Peyer's patch (tissue), 4 donors: ENCODE results near the gene CHCHD3. TPM values are rescaled to one million over a fixed set of nuclear protein-coding genes. Genes with fewer than 3 reads are reported as not detected.

Source experiments
- DNase-seq, 3 donors: peaks; one replicate each; pipeline ENCODE4 v3.0.0-alpha.2; 2017 to 2019
- H3K27ac ChIP-seq, 4 donors: fragments of 200-600 bp; sonication (generic); one replicate each; pipeline ENCODE4 v1.5.1; 2016 to 2019
- H3K27me3 ChIP-seq, 2 donors: fragments of 200-600 bp; sonication (generic); one replicate each; pipeline ENCODE4 v1.5.1; 2019
- H3K36me3 ChIP-seq, 3 donors: fragments of 200-600 bp; sonication (generic); one replicate each; pipeline ENCODE4 v1.5.1; 2016 to 2019
- H3K4me1 ChIP-seq, 4 donors: fragments of 200-600 bp; sonication (generic); one replicate each; pipeline ENCODE4 v1.5.1; 2016 to 2019
- H3K4me3 ChIP-seq, 4 donors: fragments of 200-600 bp; sonication (generic); 1 replicate in 3 of 4; 2 replicates in 1 of 4; pipeline ENCODE4 v1.5.1; 2016 to 2019; ENCODE audit warnings: mild to moderate bottlenecking in 1 of 4
- H3K9me3 ChIP-seq, 4 donors: fragments of 200-600 bp; sonication (generic); one replicate each; pipeline ENCODE4 v1.5.1; 2016 to 2019; ENCODE audit warnings: mild to moderate bottlenecking in 1 of 4
- POLR2A ChIP-seq, 2 donors: fragments of 450-650 bp; IDR thresholded peaks; one replicate each; pipeline ENCODE4 v1.5.1; 2017; ENCODE audit warnings: antibody characterized with exemption in 2 of 2, mild to moderate bottlenecking in 2 of 2, moderate library complexity in 2 of 2
- total RNA-seq, 4 donors: library from RNA; depleted of rRNA; stranded (reverse); fragments of >200 nt; gene quantifications; one replicate each; pipeline ENCODE4 v1.1.0, GENCODE V29; 2016
- TF ChIP-seq, protein P1 (sequence below), 6 experiments: fragments of 450-650 bp in 4 of 6; fragments of 200-600 bp in 2 of 6; sonication (generic) in 1 of 6; IDR thresholded peaks; one replicate each; pipeline ENCODE4 v1.5.1; 2017 to 2019; ENCODE audit warnings: antibody characterized with exemption in 6 of 6, mild to moderate bottlenecking in 3 of 6, moderate library complexity in 1 of 6

Gene CHCHD3
- total RNA-seq, 4 donors from 2014 or later, result 53.9 to 114 (median 84.0) TPM

DNA sequence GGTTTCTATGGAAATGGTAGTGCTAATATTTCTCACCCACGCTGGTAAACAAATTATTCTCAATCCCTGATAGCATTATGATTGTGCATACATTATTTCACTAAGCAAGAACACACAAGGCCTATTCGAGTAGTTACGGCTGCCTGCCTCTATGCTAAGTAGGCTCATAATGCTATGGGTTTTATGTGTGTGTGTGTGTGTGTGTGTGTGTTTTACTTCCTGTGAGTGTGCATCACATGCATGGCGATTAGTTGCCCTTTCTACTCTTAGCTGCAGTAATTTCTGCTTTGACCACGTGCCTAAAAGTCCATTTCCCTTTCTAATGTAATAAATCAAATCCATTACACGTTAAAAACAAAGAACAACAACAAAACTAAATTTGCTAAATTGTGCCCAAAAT lies 117.0 kb downstream of the CHCHD3 start:
- Histone ChIP-seq H3K27ac (no peak overlapping the region), H3K4me3 (no peak overlapping the region), H3K4me1 (no peaks in the 10 kb centered on the region), H3K27me3 (no peaks in the 10 kb centered on the region), H3K36me3 (no peaks in the 10 kb centered on the region), H3K9me3 (no peaks in the 10 kb centered on the region)
- DNase-seq, result no peak
- TF ChIP-seq, protein P1, sequence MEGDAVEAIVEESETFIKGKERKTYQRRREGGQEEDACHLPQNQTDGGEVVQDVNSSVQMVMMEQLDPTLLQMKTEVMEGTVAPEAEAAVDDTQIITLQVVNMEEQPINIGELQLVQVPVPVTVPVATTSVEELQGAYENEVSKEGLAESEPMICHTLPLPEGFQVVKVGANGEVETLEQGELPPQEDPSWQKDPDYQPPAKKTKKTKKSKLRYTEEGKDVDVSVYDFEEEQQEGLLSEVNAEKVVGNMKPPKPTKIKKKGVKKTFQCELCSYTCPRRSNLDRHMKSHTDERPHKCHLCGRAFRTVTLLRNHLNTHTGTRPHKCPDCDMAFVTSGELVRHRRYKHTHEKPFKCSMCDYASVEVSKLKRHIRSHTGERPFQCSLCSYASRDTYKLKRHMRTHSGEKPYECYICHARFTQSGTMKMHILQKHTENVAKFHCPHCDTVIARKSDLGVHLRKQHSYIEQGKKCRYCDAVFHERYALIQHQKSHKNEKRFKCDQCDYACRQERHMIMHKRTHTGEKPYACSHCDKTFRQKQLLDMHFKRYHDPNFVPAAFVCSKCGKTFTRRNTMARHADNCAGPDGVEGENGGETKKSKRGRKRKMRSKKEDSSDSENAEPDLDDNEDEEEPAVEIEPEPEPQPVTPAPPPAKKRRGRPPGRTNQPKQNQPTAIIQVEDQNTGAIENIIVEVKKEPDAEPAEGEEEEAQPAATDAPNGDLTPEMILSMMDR (IDR thresholded peaks at IDR 0.05), result no peak
- no peak for TF ChIP-seq POLR2A (IDR thresholded peaks at IDR 0.05)

DNA sequence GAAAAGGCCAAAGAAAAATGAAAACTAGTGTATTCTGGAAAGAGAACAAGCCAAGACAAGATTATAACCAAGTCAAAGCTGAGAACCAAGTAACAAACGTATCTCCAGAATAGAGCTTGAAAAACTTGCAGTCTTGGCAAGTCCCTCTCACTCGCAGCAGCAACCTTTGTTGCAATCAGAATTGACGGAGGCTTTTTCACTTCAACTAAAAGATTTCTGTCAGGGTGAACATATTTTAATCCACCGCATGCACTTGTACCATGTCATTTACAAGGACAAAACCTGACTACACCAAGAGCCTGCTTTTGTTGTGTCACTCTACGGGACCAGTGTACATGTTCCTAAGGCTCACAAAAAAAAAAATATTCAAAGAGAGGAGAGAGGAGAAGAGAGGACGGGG lies 122.0 kb downstream of the CHCHD3 start:
- Histone ChIP-seq H3K27me3 (no peaks in the 10 kb centered on the region), H3K36me3 (no peaks in the 10 kb centered on the region), H3K27ac (no peak overlapping the region), H3K4me1 (no peaks in the 10 kb centered on the region), H3K9me3 (no peaks in the 10 kb centered on the region), H3K4me3 (no peak overlapping the region)
- DNase-seq, result no peak
- no peak for TF ChIP-seq POLR2A (IDR thresholded peaks at IDR 0.05)
- TF ChIP-seq, protein P1 (IDR thresholded peaks at IDR 0.05), result no peak

DNA sequence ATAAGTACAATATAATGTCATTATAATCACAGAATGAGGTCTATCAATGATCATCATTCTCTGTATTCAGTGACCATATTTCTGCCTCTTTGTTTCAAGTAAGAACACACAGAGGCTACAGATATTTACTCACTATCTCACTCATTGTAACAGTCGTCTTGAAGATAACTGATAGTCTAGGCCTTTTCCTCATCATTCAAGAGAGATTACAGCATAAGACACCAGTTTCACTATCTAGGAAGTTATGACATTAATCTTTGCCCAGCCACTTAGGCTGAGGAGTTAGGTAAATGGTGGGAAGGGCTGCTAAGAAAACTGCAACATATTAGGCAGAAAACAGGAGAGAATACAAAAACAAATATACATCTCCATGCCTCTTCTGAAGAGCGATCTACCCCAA lies 125.3 kb downstream of the CHCHD3 start:
- Histone ChIP-seq H3K27me3 (no peaks in the 10 kb centered on the region), H3K4me3 (no peak overlapping the region), H3K9me3 (no peaks in the 10 kb centered on the region), H3K27ac (no peak overlapping the region), H3K4me1 (no peaks in the 10 kb centered on the region), H3K36me3 (no peaks in the 10 kb centered on the region)
- TF ChIP-seq, protein P1 (IDR thresholded peaks at IDR 0.05), result no peak
- no peak for TF ChIP-seq POLR2A (IDR thresholded peaks at IDR 0.05)
- DNase-seq, result no peak

DNA sequence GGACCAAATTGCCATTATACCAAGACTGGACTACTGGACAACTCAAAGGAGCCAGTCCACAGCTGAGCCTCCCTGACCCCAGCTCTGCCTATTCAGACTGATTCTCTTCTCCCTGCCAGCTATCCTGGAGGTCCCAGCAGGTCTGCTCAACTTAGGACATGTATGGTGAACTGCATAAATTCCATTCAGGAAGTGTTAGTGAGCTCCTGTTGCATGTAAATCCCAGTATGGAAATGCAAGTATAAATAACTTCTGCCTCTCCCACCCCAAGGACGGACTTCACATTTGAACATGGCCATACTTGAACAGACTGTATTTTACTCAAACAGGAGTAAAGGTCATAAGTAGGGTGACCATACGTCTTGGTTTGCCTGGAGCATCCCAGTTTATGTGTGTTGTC lies 128.4 kb downstream of the CHCHD3 start:
- H3K27ac ChIP-seq, result no peak overlapping the region
- H3K9me3 ChIP-seq, result no peaks in the 10 kb centered on the region
- DNase-seq, result no peak
- no peaks in the 10 kb centered on the region for H3K4me1 ChIP-seq
- no peaks in the 10 kb centered on the region for H3K36me3 ChIP-seq
- H3K27me3 ChIP-seq, result no peaks in the 10 kb centered on the region
- no peak overlapping the region for H3K4me3 ChIP-seq
- no peak for TF ChIP-seq POLR2A (IDR thresholded peaks at IDR 0.05)

DNA sequence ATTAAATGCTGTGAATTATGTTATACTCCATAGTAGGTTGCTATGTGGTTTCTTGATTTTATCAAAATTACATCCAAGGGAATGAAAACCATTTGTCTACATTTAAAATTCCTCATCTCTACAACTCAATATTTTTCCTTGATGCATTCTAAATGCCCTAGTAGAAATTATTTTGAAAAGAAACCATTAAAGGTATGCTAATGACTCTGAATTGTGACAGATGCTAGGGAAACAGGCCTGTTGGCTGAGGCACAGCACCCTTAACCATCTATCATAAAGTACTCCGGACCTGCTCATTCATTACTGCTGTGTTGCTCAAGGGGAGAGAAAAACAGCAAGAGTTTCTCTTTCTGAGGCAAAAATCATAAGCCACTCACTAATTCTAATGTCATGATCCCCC lies 131.2 kb downstream of the CHCHD3 start:
- no peaks in the 10 kb centered on the region for H3K36me3 ChIP-seq
- H3K27ac ChIP-seq, result no peak overlapping the region
- no peak overlapping the region for H3K4me3 ChIP-seq
- H3K9me3 ChIP-seq, result no peaks in the 10 kb centered on the region
- TF ChIP-seq POLR2A (IDR thresholded peaks at IDR 0.05), result no peak
- TF ChIP-seq, protein P1 (IDR thresholded peaks at IDR 0.05), result no peak
- no peaks in the 10 kb centered on the region for H3K4me1 ChIP-seq
- no peaks in the 10 kb centered on the region for H3K27me3 ChIP-seq
- DNase-seq, result no peak

DNA sequence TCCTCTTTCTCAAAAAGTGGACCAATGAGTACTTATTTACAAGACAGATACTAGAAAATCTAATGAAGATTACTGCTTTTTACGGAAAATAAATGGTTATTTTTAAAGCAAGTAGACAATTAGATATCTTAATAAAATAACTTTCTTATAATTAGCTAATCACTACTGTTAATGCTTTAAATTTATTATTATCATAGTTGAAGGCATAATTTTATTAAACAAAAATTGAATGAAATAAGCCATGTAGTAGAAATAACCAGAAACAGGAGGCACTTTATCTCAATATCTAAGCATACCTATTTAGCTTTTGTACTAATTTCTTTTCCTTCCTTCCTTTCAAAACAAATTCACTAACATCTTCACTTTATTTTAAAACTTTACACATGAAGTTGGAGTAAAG lies 134.9 kb downstream of the CHCHD3 start:
- H3K36me3 ChIP-seq, result no peaks in the 10 kb centered on the region
- TF ChIP-seq POLR2A (IDR thresholded peaks at IDR 0.05), result no peak
- TF ChIP-seq, protein P1 (IDR thresholded peaks at IDR 0.05), result no peak
- H3K27me3 ChIP-seq, result no peaks in the 10 kb centered on the region
- H3K4me1 ChIP-seq, result no peaks in the 10 kb centered on the region
- DNase-seq, result no peak
- H3K27ac ChIP-seq, result no peak overlapping the region
- no peak overlapping the region for H3K4me3 ChIP-seq
- H3K9me3 ChIP-seq, result no peaks in the 10 kb centered on the region
